Thymus (tissue), 11 donors: Measurements from ENCODE around the gene ZMIZ1. TPM values are rescaled to one million over a fixed set of nuclear protein-coding genes. Genes with fewer than 3 reads are reported as not detected.
"Not testable (repeated sequence)": the region's sequence is repeated elsewhere in the genome, so short reads cannot be mapped to it uniquely, and the experiment has no call there.

ENCODE experiments used
- DNase-seq, 9 donors: peaks; one replicate each; pipeline ENCODE4 v3.0.0-alpha.2; 2013; ENCODE audit warnings: low spot score in 9 of 9, low read depth in 6 of 9, missing footprints in 1 of 9
- H3K27ac ChIP-seq, 2 donors: one replicate each; pipeline ENCODE4 v1.5.1; 2013; ENCODE audit warnings: control low read depth in 1 of 2, low read depth in 1 of 2, low read length in 1 of 2, mild to moderate bottlenecking in 1 of 2, moderate library complexity in 1 of 2
- H3K27me3 ChIP-seq, 2 donors: one replicate each; pipeline ENCODE4 v1.5.1; 2013; ENCODE audit warnings: low read length in 1 of 2; ENCODE audit not compliant: control insufficient read depth in 2 of 2, insufficient read depth in 1 of 2
- H3K36me3 ChIP-seq, 2 donors: one replicate each; pipeline ENCODE4 v1.5.1; 2013; ENCODE audit warnings: low read length in 1 of 2, mild to moderate bottlenecking in 1 of 2, moderate library complexity in 1 of 2; ENCODE audit not compliant: control insufficient read depth in 2 of 2, insufficient read depth in 2 of 2
- H3K4me1 ChIP-seq, 2 donors: one replicate each; pipeline ENCODE4 v1.5.1; 2013; ENCODE audit warnings: low read length in 2 of 2; ENCODE audit not compliant: control insufficient read depth in 2 of 2, insufficient read depth in 2 of 2
- H3K4me3 ChIP-seq, 2 donors: one replicate each; pipeline ENCODE4 v1.5.1; 2013; ENCODE audit warnings: low read length in 2 of 2, control low read depth in 1 of 2, mild to moderate bottlenecking in 1 of 2
- H3K9me3 ChIP-seq, 2 donors: one replicate each; pipeline ENCODE4 v1.5.1; 2013; ENCODE audit warnings: low read length in 1 of 2, mild to moderate bottlenecking in 1 of 2; ENCODE audit not compliant: control insufficient read depth in 2 of 2, insufficient read depth in 1 of 2
- WGBS: extraction: QIAGEN DNeasy Blood & Tissue Kit; methylation state at CpG from one replicate; pipeline ENCODE4 v1.1.7; 2013; 5-methylcytosine and 5-hydroxymethylcytosine counted together
- polyA plus RNA-seq: library from polyadenylated mRNA; stranded (reverse); fragments of 200-250 nt; gene quantifications from one replicate; pipeline ENCODE4 v1.2.3, GENCODE V29; 2013
- total RNA-seq: library from RNA; stranded (reverse); fragments of 120-200 nt; gene quantifications from one replicate; pipeline ENCODE4 v1.2.4, GENCODE V29; 2013
- donor health status: healthy.

Gene ZMIZ1
- total and polyA plus RNA-seq, 2 donors = 7.4 to 14.2 TPM

GRCh38 chr10:79028451-79029010, 40.2 kb upstream of the ZMIZ1 start:
- Histone ChIP-seq H3K27ac (no peak overlapping the region), H3K36me3 (no peaks in the 10 kb centered on the region), H3K27me3 (peaks cover 0 to 2% of the 10 kb centered on the region in 2 donors), H3K4me1 (peaks cover 35 to 47% of the 10 kb centered on the region in 2 donors), H3K9me3 (no peaks in the 10 kb centered on the region), H3K4me3 (no peak overlapping the region)
- DNase-seq = no peak
- 93% methylated on average over 5 of the region's 5 CpGs for WGBS

GRCh38 chr10:79029478-79030390, 39.0 kb upstream of the ZMIZ1 start:
- H3K4me3 ChIP-seq = no peak overlapping the region
- 96% methylated on average over 12 of the region's 12 CpGs for WGBS
- peaks cover 0 to 2% of the 10 kb centered on the region in 2 donors for H3K27me3 ChIP-seq
- no peak for DNase-seq
- H3K4me1 ChIP-seq = peaks cover 35 to 40% of the 10 kb centered on the region in 2 donors
- H3K36me3 ChIP-seq = no peaks in the 10 kb centered on the region
- no peak overlapping the region for H3K27ac ChIP-seq
- no peaks in the 10 kb centered on the region for H3K9me3 ChIP-seq

- Histone ChIP-seq H3K27ac (no peak overlapping the region), H3K4me1 (peaks cover 27 to 31% of the 10 kb centered on the region in 2 donors), H3K4me3 (no peak overlapping the region), H3K9me3 (no peaks in the 10 kb centered on the region), H3K27me3 (peaks cover 0 to 2% of the 10 kb centered on the region in 2 donors), H3K36me3 (no peaks in the 10 kb centered on the region)
- DNase-seq = no peak
- WGBS = 95% methylated on average over 1 of the region's 1 CpG
Observed at GRCh38 chr10:79030705-79031104, 38.1 kb upstream of the ZMIZ1 start.

GRCh38 chr10:79031723-79032122, 37.0 kb upstream of the ZMIZ1 start:
- H3K36me3 ChIP-seq = no peaks in the 10 kb centered on the region
- peaks cover 0 to 2% of the 10 kb centered on the region in 2 donors for H3K27me3 ChIP-seq
- peaks cover 16 to 20% of the 10 kb centered on the region in 2 donors for H3K4me1 ChIP-seq
- DNase-seq = no peak
- WGBS = 98% methylated on average over 5 of the region's 5 CpGs
- no peak overlapping the region for H3K4me3 ChIP-seq
- no peaks in the 10 kb centered on the region for H3K9me3 ChIP-seq
- H3K27ac ChIP-seq = no peak overlapping the region

GRCh38 chr10:79034271-79034876, 34.4 kb upstream of the ZMIZ1 start:
- Histone ChIP-seq H3K27ac (no peak overlapping the region), H3K9me3 (no peaks in the 10 kb centered on the region), H3K4me3 (no peak overlapping the region), H3K36me3 (no peaks in the 10 kb centered on the region), H3K27me3 (no peaks in the 10 kb centered on the region), H3K4me1 (no peaks in the 10 kb centered on the region)
- DNase-seq = no peak
- 96% methylated on average over 9 of the region's 9 CpGs for WGBS

GRCh38 chr10:79036416-79036815, 32.4 kb upstream of the ZMIZ1 start:
- 96% methylated on average over 6 of the region's 6 CpGs for WGBS
- not testable (repeated sequence) for H3K27me3 ChIP-seq, H3K9me3 ChIP-seq, H3K36me3 ChIP-seq, H3K4me3 ChIP-seq, DNase-seq, H3K27ac ChIP-seq, H3K4me1 ChIP-seq

GRCh38 chr10:79038104-79038840, 30.5 kb upstream of the ZMIZ1 start:
- H3K36me3 ChIP-seq = no peaks in the 10 kb centered on the region
- DNase-seq = no peak
- WGBS = 100% methylated on average over 1 of the region's 1 CpG
- no peaks in the 10 kb centered on the region for H3K27me3 ChIP-seq
- H3K4me3 ChIP-seq = no peak overlapping the region
- no peaks in the 10 kb centered on the region for H3K9me3 ChIP-seq
- H3K4me1 ChIP-seq = no peaks in the 10 kb centered on the region
- H3K27ac ChIP-seq = no peak overlapping the region

- H3K9me3 ChIP-seq = no peaks in the 10 kb centered on the region
- 96% methylated on average over 5 of the region's 5 CpGs for WGBS
- H3K36me3 ChIP-seq = no peaks in the 10 kb centered on the region
- no peaks in the 10 kb centered on the region for H3K27me3 ChIP-seq
- DNase-seq = no peak
- H3K4me3 ChIP-seq = no peak overlapping the region
- H3K27ac ChIP-seq = no peak overlapping the region
- peaks cover 0 to 4% of the 10 kb centered on the region in 2 donors for H3K4me1 ChIP-seq
Observed at GRCh38 chr10:79038841-79039201, 29.9 kb upstream of the ZMIZ1 start.
